HG03432 (cell line): ENCODE data around the gene WBP4.
"Not testable (repeated sequence)": the region's sequence is repeated elsewhere in the genome, so short reads cannot be mapped to it uniquely, and the experiment has no call there.

Experiments
- ATAC-seq: cut with Tn5 transposase; IDR thresholded peaks from one replicate; pipeline ENCODE4 v1.9.1; 2021; ENCODE audit warnings: mild to moderate bottlenecking, moderate library complexity; ENCODE audit not compliant: unreplicated experiment

WBP4 gene, protein sequence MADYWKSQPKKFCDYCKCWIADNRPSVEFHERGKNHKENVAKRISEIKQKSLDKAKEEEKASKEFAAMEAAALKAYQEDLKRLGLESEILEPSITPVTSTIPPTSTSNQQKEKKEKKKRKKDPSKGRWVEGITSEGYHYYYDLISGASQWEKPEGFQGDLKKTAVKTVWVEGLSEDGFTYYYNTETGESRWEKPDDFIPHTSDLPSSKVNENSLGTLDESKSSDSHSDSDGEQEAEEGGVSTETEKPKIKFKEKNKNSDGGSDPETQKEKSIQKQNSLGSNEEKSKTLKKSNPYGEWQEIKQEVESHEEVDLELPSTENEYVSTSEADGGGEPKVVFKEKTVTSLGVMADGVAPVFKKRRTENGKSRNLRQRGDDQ

DNA sequence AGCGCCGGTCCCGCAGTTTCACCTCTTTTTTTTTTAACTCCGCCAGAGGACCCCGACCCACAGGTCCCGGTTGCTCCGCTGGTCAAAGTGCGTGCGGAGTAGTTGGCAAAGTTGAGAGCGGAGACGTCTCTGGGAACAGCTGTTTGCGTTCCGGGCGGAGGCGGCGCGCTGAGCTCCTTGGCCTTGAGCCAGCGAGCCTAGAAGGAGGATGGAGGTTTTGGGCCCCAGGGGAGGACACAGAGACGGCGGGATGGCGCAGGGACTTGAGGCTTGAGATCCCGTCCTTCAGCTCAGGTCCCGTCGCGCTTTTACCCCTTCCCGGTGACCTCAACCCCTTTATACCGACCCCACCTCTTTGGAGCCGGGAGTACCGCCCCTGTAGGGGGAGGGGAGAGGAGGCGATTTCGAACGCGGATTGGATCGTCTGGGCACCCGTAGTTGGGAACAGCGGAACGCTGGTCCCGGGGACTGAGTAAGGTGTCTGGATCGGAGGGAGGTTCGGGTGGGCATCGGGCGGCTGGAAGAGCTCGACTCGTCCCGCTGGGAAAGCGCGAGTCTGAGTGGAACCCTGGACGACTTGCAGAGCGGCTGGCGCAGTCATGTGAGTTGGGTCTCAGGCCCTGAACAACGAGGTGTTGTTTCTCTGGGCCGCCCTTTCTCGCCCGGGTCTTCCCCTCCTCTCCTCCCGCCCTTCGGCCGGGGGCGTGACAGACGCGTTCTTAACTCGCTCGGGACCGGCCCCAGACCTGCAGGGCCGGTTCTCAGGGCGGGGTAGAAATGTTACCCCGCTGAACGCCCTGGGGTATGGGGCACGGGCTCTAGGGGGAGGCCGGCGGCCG is at the start of gene WBP4:
TSS of gene WBP4 (plus strand) at position 435 of the 839 bp plus-strand sequence. CDS start at position 600, 165 bp downstream.
- peak; percentile 70 for ATAC-seq

DNA sequence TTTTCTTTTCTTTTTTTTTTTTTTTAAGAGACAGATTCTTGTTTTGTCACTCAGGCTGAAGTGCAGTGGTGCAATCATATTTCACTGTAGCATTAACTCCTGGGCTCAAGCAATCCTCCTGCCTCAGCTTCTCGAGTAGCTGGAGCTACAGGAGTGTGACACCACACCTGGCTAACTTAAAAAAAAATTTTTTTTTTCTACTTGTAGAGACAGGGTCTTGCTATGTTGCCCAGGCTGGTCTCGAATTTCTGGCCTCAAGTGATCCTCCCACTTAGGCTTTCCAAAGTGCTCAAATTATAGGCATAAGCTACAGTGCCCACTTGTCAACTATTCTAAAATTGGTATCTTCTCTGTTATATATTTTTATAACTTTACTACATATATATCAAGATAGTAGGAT is 48.8 kb upstream of the WBP4 start:
- no peak for ATAC-seq

DNA sequence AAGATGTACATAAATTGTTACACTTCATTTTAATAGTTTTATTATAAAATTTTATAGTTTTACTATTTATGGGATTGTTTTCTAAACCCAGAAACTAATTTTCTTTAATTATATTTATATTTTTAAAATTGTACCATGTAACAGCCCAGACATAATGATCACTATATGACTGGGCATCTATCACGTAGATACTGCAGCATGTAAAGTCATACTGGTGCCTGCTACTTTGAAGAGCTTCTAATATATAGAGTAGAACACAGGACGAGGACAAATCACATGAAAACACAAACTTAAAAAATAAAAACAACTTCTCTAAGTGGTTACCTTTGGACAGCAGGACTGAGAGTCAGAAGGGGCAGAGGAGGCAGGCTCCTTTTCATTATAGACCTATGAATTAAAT is 47.5 kb upstream of the WBP4 start:
- ATAC-seq, result no peak

DNA sequence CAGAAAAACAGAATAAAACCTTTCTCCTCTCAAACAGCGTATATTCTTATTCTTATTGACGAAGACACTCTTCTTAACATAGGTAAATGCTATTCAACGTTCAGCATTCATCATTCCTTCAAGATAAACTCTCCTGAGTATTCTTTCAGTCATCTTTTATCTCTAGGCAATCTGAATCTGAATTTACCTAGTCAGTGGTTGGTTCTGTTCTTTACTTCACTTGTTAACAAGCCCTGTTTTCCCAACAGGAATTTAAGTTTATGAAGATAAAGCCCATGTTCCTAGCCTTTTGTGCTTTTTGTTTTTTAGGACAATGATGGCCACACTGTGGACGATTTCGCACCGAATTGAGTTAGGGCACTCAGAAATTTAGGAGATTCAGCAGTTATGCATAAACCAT is 45.4 kb upstream of the WBP4 start:
- ATAC-seq, result no peak

DNA sequence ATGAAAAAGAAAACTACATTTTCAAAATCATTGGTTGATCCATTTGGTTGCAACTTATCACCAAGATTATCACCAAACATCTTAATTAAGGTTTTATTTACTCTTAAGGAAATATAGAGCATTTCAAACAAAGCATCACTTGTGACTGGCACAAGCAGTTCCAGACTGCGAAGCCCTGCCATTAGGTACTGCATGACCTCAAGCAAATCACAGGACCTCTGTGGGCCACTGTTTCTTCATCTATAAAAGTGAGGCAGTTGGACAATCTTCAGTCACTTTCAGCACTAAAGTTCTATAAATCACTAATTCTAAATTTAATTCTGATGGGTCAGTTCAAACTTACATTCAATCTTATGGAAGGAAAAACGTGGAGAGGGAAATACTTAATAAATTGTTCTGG is 44.1 kb upstream of the WBP4 start:
- no peak for ATAC-seq

DNA sequence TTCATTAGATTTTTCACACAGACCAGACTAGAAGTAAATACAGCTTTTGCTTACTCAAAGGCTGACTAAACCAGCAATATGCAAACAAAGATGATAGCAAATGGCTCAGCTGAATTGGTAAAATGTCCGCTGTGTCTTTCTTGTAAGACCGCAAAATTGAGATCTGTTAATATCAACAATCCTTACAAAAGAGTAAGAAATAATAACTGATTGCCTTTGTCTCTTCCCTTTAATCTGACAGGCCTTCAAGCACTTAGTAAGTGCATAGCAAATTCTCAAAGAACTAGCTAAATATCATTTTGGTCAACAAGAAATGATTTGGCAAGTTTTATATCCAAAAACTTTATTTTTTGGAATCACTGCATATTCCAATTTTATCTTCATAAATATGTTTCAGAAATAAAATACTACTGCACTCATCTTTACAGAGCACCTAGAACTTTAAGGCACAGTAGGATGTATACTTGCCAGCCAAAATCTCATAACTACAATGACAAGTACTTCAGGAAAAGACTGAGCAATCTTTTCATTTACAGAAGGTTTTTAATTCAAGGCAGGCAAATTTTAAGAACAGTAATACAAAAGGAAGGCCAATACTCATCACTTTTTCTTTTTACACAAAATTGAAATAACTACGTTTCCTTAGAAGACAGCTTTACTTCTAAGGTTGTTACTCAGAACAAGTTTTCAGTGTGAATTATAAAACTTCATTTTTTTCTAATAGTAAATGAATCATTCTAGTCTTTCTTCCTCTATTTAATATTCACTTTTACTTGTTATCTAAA is 43.3 kb upstream of the WBP4 start:
- ATAC-seq, result no peak

DNA sequence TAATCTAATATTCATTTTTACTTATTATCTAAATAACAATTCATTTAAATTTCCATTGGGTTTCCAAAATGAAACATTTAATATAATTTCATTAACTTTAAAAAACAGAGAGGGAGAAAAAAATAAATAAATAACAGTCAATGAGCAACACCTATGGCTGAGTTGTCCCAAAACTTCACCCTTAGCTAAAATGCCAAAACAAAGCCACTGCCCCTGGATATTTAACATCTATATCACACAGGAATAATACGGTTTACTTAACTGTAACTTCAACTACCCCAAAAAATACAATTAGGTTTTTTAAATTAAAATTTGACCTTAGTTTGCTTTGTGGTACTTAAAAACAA is 42.7 kb upstream of the WBP4 start:
- no peak for ATAC-seq

DNA sequence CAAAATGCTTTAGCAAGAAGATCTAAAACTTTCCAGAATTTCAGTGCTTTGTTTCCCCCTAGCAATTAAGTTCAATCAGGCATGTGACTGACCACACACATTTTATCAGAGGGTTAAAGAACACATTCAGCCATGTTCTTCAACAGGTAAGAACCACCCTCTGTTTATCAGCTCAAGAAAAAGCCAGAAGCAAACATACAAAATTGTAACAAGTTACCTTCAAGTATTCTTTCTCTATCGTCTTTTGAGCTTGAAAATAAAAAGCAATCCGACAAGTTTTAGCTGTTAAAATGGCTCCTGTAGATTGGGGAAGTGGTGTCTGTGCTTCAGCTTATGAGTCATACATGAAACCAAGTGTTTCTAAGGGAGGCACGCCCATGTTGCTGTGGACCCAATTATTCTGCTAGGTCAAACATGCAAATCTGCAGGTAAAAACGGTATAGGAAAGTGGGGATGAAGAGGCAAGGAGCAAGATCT is 42.3 kb upstream of the WBP4 start, which contains the start of gene ELF1:
TSS of gene ELF1 (minus strand) at position 306 of the 477 bp plus-strand sequence. CDS start 37,262 bp downstream, outside the sequence.
- ATAC-seq, result peak; percentile 95

DNA sequence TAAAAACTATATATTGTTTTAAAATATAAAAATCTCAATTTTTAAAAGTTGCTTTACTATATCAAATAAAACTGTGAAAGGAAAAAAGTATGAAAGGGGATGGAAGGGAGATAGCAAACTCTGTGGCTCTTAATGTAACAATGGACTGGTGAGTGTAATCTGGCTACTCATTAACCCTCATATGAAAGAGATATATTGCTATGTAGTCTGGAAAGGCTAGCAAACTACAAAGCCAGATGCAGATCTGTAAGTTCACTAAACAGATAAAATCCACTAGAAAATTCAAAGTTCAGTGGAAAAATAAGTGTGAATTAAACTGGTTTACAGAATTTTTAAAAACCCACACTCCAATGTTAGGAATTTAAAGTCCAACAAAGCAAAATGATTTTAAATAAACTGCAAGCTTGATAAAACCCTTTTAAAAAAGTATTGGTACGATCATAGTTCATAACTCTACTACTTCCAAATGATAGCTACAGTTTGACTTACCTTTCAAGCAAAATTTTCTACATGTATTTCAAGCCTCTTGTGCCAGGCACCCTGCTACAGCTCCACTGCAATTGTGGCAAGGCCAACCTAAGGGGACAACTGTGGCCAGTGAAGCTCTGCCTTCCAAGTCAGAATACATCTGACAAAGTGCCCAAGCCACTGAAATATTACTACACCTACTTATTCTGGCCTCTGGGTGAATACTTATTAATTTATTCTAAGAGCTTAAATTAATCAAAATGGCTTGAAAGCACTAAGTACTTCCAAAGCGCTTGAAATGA is 41.5 kb upstream of the WBP4 start:
- peak; percentile 48 for ATAC-seq

DNA sequence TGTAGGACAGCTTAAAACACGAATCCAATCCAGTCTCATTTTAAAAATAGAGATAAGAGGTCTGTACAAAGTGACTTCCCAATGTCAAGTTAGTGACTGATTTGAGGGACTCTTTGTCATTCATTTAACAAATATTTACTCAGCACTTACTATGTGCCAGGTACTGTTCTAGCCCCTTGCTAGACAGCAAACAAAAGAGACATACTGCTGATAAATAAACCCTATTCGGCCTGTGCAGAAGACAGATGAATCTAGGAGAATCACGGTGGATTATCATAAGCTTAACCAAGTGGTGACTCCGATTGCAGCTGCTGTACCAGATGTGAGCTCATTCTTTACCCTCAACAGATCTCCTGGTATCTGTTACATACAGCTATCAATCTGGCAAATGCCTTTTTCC is 35.8 kb upstream of the WBP4 start:
- ATAC-seq, result no peak

DNA sequence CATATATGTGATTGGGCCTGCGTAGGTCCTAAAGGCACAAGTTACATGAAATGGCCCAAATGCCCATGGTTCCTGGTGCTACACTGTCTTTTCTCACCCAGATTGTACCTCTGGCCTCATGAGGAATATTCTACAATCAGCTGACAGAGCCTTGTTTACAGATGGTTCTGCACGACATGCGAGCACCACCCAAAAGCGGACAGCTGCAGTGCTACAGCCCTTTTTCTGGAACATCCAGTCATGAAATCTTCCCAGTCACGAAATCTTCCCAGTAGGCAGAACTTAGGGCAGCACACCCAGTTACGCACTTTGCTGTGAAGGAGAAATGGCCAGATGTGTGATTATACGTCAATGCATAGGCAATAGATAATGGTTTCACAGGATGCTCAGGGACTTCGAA is 34.5 kb upstream of the WBP4 start:
- no peak for ATAC-seq

DNA sequence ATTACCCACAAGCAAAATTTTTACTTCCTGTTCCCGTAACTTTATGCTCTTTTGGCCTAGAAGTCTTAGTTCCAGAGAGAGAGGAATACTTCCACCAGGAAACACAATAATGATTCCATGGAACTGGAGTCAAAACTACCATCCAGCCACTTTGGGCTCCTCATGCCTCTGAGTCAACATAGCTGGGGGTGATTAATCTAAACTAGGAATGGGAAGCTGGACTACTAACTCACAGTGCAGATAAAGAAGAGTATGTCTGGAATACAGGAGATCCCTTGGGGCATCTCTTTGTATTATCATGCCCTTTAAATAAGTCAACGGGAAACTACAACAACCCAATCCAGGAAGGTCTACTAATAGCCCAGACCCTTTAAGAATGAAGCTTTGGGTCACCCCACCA is 33.3 kb upstream of the WBP4 start:
- no peak for ATAC-seq

DNA sequence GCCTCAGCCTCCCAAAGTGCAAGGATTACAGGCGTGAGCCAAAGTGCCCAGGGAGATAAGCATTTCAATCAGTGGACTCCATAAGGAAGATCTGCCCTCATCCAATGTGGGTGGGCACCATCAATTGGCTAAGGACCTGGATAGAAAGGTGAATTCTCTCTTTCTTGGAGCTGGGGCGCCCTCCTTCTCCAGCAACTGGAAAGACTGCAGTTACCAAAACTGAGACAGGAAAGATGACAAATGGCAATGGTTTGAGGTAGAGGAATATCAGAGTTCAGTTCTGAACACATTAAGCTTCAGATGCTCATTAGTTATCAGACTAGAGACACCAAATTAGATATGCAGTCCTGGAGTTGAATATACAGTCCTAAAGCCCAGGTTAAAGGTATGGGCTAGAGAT is 31.7 kb upstream of the WBP4 start:
- ATAC-seq, result no peak

DNA sequence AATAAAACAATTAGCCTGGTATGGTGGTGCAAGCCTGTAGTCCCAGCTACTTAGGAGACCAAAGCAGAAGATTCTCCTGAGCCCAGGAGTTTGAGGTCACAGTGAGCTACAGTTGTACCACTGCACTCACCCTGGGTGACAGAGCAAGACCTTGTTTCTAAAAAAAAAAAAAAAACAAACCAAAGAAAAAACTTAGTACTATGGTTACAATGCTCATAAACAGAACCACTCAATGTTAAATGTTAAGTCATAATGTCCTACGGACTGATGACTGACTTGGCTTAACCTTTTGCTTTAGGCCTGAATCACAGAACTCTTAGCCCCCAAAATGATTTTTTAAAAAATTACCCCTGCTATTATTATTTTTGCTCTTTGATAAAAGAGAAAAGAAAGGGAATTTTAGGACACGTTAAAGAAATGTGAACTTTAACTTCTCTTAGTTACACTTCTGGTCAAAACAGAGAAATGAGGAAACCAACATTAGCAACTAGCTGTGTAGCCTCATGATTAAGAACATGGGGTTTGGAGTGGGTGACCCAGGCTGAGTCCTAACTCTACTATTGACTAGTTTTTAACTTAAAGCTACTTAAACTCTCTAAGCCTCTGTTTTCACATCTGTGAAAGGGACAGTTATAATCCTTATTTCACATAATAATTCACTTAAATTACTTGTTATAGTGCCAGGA is 28.5 kb upstream of the WBP4 start:
- no peak for ATAC-seq

DNA sequence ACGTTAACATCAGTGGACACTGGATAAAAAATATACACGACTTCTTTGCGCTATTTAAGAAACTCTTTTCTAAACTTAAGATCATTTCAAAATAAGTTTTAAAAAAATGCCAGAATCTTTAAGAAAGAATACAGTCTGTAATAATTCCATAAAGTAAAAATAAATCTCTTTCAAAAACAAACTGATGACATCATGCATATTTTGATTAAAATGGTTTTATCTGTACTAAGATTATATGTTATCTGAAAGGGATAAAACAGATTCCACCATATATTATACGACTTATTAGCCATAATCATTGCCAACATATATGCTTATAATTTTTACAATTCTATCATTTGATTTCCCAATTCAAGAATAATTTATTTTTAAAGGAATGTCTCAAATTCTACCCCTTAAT is 26.9 kb upstream of the WBP4 start:
- ATAC-seq, result no peak

DNA sequence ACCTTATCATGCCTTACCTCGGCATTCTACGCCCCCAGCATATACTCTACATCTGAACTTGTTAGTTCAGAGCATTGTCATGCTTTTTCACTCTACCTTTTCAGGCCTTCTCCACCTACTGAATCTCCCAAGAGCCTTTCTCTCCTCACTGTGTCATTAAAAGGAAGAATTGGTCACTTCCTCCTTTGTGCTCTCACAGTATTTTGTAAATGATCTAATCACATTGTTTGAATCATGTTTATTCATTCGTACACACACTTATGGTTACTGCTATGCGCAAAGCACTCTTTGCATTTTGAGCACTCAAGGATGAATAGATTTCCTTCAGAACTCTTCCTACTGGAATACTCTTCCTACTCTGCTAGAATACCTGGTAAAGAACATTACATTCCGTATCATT is 26.4 kb upstream of the WBP4 start:
- no peak for ATAC-seq

DNA sequence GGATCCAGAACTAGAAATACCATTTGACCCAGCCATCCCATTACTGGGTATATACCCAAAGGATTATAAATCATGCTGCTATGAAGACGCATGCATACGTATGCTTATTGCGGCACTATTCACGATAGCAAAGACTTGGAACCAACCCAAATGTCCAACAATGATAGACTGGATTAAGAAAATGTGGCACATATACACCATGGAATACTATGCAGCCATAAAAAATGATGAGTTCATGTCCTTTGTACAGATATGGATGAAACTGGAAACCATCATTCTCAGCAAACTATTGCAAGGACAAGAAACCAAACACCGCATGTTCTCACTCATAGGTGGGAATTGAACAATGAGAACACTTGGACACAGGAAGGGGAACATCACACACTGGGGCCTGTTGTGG is 24.8 kb upstream of the WBP4 start:
- not testable (repeated sequence) for ATAC-seq

DNA sequence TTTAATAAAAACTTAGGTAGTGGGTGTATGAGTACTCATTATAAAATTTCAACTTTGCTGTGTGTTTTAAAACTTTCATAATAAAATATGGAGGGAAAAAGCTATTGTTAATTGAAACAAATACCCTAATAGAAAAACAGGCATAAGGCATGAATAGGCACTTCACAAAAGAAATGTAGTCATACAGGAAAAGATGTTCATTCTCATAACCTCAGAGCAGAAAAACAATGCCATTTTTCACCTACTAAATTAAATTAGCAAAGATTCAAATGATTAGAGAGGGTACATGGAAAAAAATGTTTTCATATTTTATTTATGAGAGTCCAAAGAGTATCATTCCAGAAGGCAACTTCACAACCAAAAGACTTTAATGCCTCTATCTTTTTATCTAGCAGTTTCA is 21.6 kb upstream of the WBP4 start:
- ATAC-seq, result no peak

DNA sequence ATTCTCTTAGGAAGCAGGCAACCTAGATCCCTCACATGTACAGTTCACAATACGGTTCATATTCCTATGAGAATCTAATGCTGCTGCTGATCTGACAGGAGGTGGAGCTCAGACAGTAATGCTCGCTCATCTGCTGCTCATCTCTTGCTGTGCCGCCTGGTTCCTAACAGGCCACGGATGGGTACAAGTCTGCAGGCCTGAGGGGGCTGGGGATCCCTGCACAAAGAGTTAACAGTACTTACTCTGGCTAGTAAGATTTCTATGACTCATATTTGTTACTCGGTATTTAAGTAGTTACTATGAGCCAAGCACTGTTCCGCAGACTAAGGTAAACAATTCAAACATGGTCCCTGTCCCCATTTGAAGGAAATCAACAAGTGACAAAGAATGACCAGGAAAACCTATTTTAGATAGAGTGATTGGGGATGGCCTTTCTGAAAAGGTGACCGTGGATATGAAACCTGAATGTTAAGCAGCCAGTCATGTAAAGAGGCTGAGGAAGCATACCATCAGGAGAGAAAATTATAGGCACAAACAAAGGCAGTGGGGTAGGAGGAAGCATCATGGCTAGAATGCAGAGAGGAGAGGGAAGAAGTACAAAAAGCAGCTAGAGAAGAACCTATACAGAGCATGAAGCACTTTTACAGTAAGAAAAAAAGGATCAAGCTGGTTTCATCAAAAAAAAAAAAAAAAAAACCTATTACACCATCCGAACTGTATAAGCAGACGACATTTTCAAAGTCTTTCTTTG is 20.6 kb upstream of the WBP4 start:
- ATAC-seq, result no peak
